Lower leg skin (tissue), 3 donors: ENCODE data around the gene INO80B.

Experiments
- POLR2A ChIP-seq, 2 donors: fragments of 450-650 bp; IDR thresholded peaks; one replicate each; pipeline ENCODE4 v1.6.1; 2016 to 2017; ENCODE audit warnings: antibody characterized with exemption in 2 of 2, mild to moderate bottlenecking in 1 of 2, moderate library complexity in 1 of 2
- TF ChIP-seq, protein P1 (sequence below), 3 donors: fragments of 450-650 bp; IDR thresholded peaks; one replicate each; pipeline ENCODE4 v1.5.1; 2016; ENCODE audit warnings: antibody characterized with exemption in 3 of 3, mild to moderate bottlenecking in 3 of 3, moderate library complexity in 2 of 3

DNA sequence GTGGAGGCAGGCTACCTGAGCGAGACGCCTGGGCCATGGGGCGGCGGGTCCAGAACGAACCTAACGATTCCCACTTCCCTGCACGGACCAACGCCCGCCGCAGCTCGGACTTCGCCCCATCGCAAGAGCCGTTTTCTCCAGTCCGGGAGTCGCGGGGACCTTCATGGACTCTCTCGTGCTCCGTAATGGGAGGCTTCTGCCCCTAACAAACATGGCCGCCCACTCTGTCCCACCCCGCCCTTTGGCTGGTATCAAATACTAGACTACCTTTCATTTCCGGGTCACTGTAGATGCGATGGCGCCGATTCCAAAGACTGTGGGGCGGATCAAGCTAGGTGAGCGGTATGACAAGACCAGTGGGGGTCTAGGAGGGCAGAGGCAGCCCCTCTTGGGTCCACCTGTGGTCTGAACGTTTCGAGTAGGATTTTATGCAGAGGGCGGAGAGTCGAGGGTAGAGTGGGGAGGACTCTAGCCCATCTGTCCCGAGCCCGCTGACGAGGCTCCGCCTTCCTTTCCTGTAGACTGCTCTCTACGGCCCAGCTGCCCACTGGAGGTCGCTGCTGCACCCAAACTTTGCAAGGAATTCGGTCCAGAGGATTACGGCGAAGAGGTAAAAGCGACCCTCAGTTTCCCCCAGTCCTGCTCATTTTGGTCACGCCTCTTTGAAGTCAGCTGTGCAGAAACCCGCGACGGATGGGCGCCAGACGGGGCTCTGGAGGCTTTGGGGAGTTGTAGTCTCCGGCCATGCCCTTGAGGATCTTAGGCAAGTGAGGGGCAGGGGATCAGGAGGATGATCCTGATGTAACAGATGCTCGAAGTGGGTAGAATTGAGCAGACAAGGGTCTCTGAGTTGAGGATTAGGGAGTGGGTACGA is 28.2 kb downstream of the INO80B start, which contains the start of the genes CCDC142 and TTC31:
- no peak for TF ChIP-seq POLR2A (IDR thresholded peaks at IDR 0.05)
- TF ChIP-seq, protein P1, sequence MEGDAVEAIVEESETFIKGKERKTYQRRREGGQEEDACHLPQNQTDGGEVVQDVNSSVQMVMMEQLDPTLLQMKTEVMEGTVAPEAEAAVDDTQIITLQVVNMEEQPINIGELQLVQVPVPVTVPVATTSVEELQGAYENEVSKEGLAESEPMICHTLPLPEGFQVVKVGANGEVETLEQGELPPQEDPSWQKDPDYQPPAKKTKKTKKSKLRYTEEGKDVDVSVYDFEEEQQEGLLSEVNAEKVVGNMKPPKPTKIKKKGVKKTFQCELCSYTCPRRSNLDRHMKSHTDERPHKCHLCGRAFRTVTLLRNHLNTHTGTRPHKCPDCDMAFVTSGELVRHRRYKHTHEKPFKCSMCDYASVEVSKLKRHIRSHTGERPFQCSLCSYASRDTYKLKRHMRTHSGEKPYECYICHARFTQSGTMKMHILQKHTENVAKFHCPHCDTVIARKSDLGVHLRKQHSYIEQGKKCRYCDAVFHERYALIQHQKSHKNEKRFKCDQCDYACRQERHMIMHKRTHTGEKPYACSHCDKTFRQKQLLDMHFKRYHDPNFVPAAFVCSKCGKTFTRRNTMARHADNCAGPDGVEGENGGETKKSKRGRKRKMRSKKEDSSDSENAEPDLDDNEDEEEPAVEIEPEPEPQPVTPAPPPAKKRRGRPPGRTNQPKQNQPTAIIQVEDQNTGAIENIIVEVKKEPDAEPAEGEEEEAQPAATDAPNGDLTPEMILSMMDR (IDR thresholded peaks at IDR 0.05), result peak in 1 of 3 donors; percentile 84
